Measurements from ENCODE around the gene NRN1L.

NRN1L gene

GRCh38 chr16:67878232-67878631 is 6.5 kb upstream of the NRN1L start:
- TF ChIP-seq CTCF (IDR thresholded peaks at IDR 0.05; ENCODE audit: insufficient read depth, low read depth, low read length, missing control alignments): no peak

GRCh38 chr16:67878846-67879245 is 5.8 kb upstream of the NRN1L start:
- DNase-seq (ENCODE audit: low read depth): no peak
- no peak for TF ChIP-seq CTCF (IDR thresholded peaks at IDR 0.05; ENCODE audit: insufficient read depth, low read depth, low read length, missing control alignments)
- H3K4me3 ChIP-seq (ENCODE audit: low read depth, low read length): no peak overlapping the region

More at GRCh38 chr16:67878232-67878631, 6.5 kb upstream of the NRN1L start:
- H3K4me3 ChIP-seq (ENCODE audit: low read depth, low read length): no peak overlapping the region
- DNase-seq (ENCODE audit: low read depth): no peak

GRCh38 chr16:67879462-67879861 is 5.2 kb upstream of the NRN1L start:
- TF ChIP-seq CTCF (IDR thresholded peaks at IDR 0.05; ENCODE audit: insufficient read depth, low read depth, low read length, missing control alignments): no peak
- DNase-seq (ENCODE audit: low read depth): no peak
- H3K4me3 ChIP-seq (ENCODE audit: low read depth, low read length): no peak overlapping the region

GRCh38 chr16:67879936-67880335 is 4.7 kb upstream of the NRN1L start:
- TF ChIP-seq CTCF (IDR thresholded peaks at IDR 0.05; ENCODE audit: insufficient read depth, low read depth, low read length, missing control alignments): no peak
- DNase-seq (ENCODE audit: low read depth): no peak
- no peak overlapping the region for H3K4me3 ChIP-seq (ENCODE audit: low read depth, low read length)

GRCh38 chr16:67880584-67880983 is 4.1 kb upstream of the NRN1L start:
- TF ChIP-seq CTCF (IDR thresholded peaks at IDR 0.05; ENCODE audit: insufficient read depth, low read depth, low read length, missing control alignments): no peak
- DNase-seq (ENCODE audit: low read depth): no peak

GRCh38 chr16:67881621-67882161 is 3.0 kb upstream of the NRN1L start:
- DNase-seq (ENCODE audit: low read depth): no peak
- H3K4me3 ChIP-seq (ENCODE audit: low read depth, low read length): no peak overlapping the region
- no peak for TF ChIP-seq CTCF (IDR thresholded peaks at IDR 0.05; ENCODE audit: insufficient read depth, low read depth, low read length, missing control alignments)

More at GRCh38 chr16:67880584-67880983, 4.1 kb upstream of the NRN1L start:
- H3K4me3 ChIP-seq (ENCODE audit: low read depth, low read length): no peak overlapping the region

Data from GM12865 (cell line).